SU-DHL-6 (cell line): Measurements from ENCODE around the gene LIPH.
A peak's percentile ranks its signal among the peaks of the same experiment; 100 is the strongest.

Experiments
- H2AFZ ChIP-seq: fragments of 200-600 bp; sonication (generic); 2 replicates; pipeline ENCODE4 v1.6.1; 2014; ENCODE audit warnings: low read depth, mild to moderate bottlenecking, moderate library complexity, mixed read lengths, antibody characterized with exemption, low read length; ENCODE audit not compliant: severe bottlenecking
- H3F3A ChIP-seq: fragments of 200-600 bp; shearing (Covaris generic); 2 replicates; pipeline ENCODE4 v1.6.0; 2016; ENCODE audit warnings: antibody characterized with exemption, mild to moderate bottlenecking; ENCODE audit not compliant: insufficient read depth
- H3K27ac ChIP-seq: fragments of 200-600 bp; sonication (generic); 2 replicates; pipeline ENCODE4 v1.5.1; 2016; ENCODE audit warnings: low read depth, mild to moderate bottlenecking, low read length, moderate library complexity, mixed read lengths
- H3K27me3 ChIP-seq: fragments of 200-600 bp; sonication (generic), shearing (Covaris generic); 2 replicates; pipeline ENCODE4 v1.6.0; 2014; ENCODE audit warnings: mild to moderate bottlenecking, low read length
- H3K36me3 ChIP-seq: fragments of 200-600 bp; sonication (generic); 2 replicates; pipeline ENCODE4 v1.6.1; 2014; ENCODE audit warnings: mild to moderate bottlenecking, low read length, mixed read lengths
- H3K4me2 ChIP-seq: fragments of 300-600, 200-600 bp; shearing (Covaris generic), sonication (generic); 2 replicates; pipeline ENCODE4 v1.6.0; 2014; ENCODE audit warnings: low read length, low read depth, mild to moderate bottlenecking; ENCODE audit not compliant: poor library complexity, severe bottlenecking
- H3K4me3 ChIP-seq: fragments of 200-600 bp; sonication (generic); 2 replicates; pipeline ENCODE4 v1.5.1; 2014; ENCODE audit warnings: antibody characterized with exemption, low read length, mild to moderate bottlenecking, mixed read lengths; ENCODE audit not compliant: insufficient read depth, poor library complexity, severe bottlenecking
- H3K79me2 ChIP-seq: fragments of 200-600 bp; sonication (generic); 2 replicates; pipeline ENCODE4 v1.6.1; 2014; ENCODE audit warnings: mild to moderate bottlenecking, low read length, moderate library complexity; ENCODE audit not compliant: insufficient read depth
- H3K9ac ChIP-seq: fragments of 200-600 bp; sonication (generic); 2 replicates; pipeline ENCODE4 v1.7.0; 2014; ENCODE audit warnings: mild to moderate bottlenecking, low read length
- H3K9me2 ChIP-seq: fragments of 200-600 bp; sonication (generic); replicated peaks from 2 replicates; pipeline ENCODE4 v1.6.1; 2014; ENCODE audit warnings: low read length; ENCODE audit not compliant: insufficient read depth
- H3K9me3 ChIP-seq: fragments of 200-600 bp; sonication (generic); 2 replicates; pipeline ENCODE4 v1.6.1; 2014; ENCODE audit warnings: low read length, mixed read lengths; ENCODE audit not compliant: insufficient read depth
- H4K20me1 ChIP-seq: fragments of 200-600 bp; sonication (generic); 2 replicates; pipeline ENCODE4 v1.6.1; 2014; ENCODE audit warnings: low read depth, mild to moderate bottlenecking, antibody characterized with exemption, low read length, moderate library complexity, mixed read lengths
- CTCF ChIP-seq: fragments of 200-600 bp; sonication (generic); IDR thresholded peaks from one replicate; pipeline ENCODE4 v1.5.1; 2017; ENCODE audit warnings: antibody characterized with exemption, mild to moderate bottlenecking, low read length, moderate library complexity; ENCODE audit not compliant: insufficient read depth, poor library complexity, severe bottlenecking
- EZH2phosphoT487 ChIP-seq: fragments of 200-600 bp; sonication (generic), shearing (Covaris generic); conservative IDR thresholded peaks from 2 replicates; pipeline ENCODE4 v1.6.1; 2018; ENCODE audit warnings: mild to moderate bottlenecking, antibody characterized with exemption, low read length, moderate library complexity, mixed read lengths

Gene LIPH

DNA sequence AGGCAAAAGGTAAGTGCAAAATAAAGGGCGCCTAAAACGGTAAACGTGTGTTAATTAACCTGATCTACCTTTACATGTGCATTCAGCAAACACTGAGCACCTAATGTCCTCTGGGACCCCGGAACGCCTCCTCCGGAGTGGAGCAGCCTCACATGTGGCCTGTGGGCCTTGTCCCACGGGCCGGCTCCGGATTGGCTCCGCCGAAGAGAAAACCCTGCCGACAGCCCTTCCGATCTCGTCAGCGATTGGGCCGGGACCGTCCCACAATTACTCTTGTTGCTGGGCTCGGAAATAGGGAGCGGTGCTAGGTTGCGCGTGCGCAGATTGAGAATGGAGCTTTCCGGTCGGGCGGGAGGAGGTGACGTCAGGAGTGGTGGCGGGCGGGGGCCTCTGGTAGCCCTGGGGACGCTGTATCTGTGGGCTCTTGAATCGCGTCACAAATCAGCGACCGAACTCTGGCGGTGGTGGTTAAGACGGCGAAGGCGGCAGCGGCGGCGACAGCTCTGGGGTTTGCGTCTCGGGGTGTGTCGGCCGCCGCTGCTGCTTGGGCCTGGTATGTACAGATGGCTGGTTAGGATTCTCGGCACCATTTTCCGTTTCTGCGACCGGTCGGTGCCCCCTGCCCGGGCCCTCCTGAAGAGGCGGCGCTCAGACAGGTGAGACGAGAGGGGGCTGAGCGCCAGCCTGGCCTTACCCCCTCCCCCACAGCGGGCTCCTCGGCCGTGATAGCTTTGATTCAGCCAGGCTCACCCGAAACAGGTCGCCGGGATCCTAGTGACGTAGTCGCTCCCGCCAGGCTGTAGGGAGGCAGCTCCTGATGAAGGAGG, 33.7 kb upstream of the LIPH start, which contains the start of gene SENP2:
Gene SENP2 (plus strand): TSS at position 437 of the 827 bp plus-strand sequence. CDS start 119 bp downstream, at position 556.
- Histone ChIP-seq H4K20me1 (no peaks in the 10 kb centered on the region), H2AFZ (peak within 1 kb of the TSS; percentile 97), H3K9me3 (no peaks in the 10 kb centered on the region), H3K27ac (0 out of 2 replicates have a peak within 1 kb of the TSS, but pooled peaks have one; percentile 22), H3K4me2 (peak within 1 kb of the TSS; percentile 93), H3K9me2 (no peaks in the 10 kb centered on the region), H3F3A (0 out of 2 replicates have a peak, but pooled peaks cover 2% of the 10 kb centered on the region), H3K4me3 (peak within 1 kb of the TSS; percentile 88), H3K27me3 (no peaks in the 10 kb centered on the region), H3K79me2 (peaks cover 30% of the 10 kb centered on the region), H3K9ac (peak within 1 kb of the TSS; percentile 89), H3K36me3 (no peaks in the 10 kb centered on the region)
- TF ChIP-seq CTCF (no peak), EZH2phosphoT487 (no peak)

GRCh38 chr3:185585518-185585858, 33.1 kb upstream of the LIPH start:
- H3K27ac ChIP-seq: no peak overlapping the region
- no peak for TF ChIP-seq EZH2phosphoT487
- no peak for TF ChIP-seq CTCF
- peak overlapping the region; percentile 97 for H2AFZ ChIP-seq
- H3K9ac ChIP-seq: peak overlapping the region; percentile 58
- H3F3A ChIP-seq: 0 out of 2 replicates have a peak, but pooled peaks cover 2% of the 10 kb centered on the region
- H3K9me2 ChIP-seq: no peaks in the 10 kb centered on the region
- H3K4me2 ChIP-seq: peak overlapping the region; percentile 82
- H4K20me1 ChIP-seq: no peaks in the 10 kb centered on the region
- H3K36me3 ChIP-seq: no peaks in the 10 kb centered on the region
- H3K27me3 ChIP-seq: no peaks in the 10 kb centered on the region
- peaks cover 30% of the 10 kb centered on the region for H3K79me2 ChIP-seq
- peak overlapping the region; percentile 60 for H3K4me3 ChIP-seq
- no peaks in the 10 kb centered on the region for H3K9me3 ChIP-seq

- Histone ChIP-seq H3K4me3 (no peak overlapping the region), H3K79me2 (peaks cover 28% of the 10 kb centered on the region), H3K36me3 (no peaks in the 10 kb centered on the region), H3K9me3 (no peaks in the 10 kb centered on the region), H3K9me2 (no peaks in the 10 kb centered on the region), H4K20me1 (no peaks in the 10 kb centered on the region), H3F3A (0 out of 2 replicates have a peak, but pooled peaks cover 2% of the 10 kb centered on the region), H2AFZ (no peak overlapping the region), H3K4me2 (no peak overlapping the region), H3K9ac (no peak overlapping the region), H3K27ac (no peak overlapping the region), H3K27me3 (no peaks in the 10 kb centered on the region)
- TF ChIP-seq CTCF (no peak), EZH2phosphoT487 (no peak)
Measured at GRCh38 chr3:185584686-185585085, 32.3 kb upstream of the LIPH start.
